HCT116 (cell line): ENCODE data around the gene CISTR. TPM values are rescaled to one million over a fixed set of nuclear protein-coding genes. Genes with fewer than 3 reads are reported as not detected.

Source experiments
- ATAC-seq: fragments of 200-7000 bp; cut with Tn5 transposase; 2 replicates; pipeline ENCODE4 v1.9.1; 2020; ENCODE audit warnings: mild to moderate bottlenecking, moderate library complexity
- BruUV-seq: library from RNA; stranded (reverse); fragments of 400-500 nt; replicated peaks from 2 replicates; lab custom pipeline; 2021; lab: Mats Ljungman, UMichigan
- CTCF ChIA-PET: fragments of 300-600 bp; sonication (Branson Sonifier 250); formaldehyde crosslinking; loops from one replicate; lab custom pipeline; 2021; ENCODE audit warnings: antibody characterized with exemption; lab: Charles Lee
- POLR2A ChIA-PET: fragments of 300-600, 350-600 bp; sonication (Branson Sonifier 250); formaldehyde crosslinking; loops from one replicate; lab custom pipeline; 2021; ENCODE audit warnings: antibody characterized with exemption; lab: Charles Lee
- RAD21 ChIA-PET, 2 experiments: fragments of 300-600 bp; sonication (Branson Sonifier 250); formaldehyde crosslinking; loops; one replicate each; lab custom pipeline; 2023; ENCODE audit warnings: low total read pairs in 2 of 2; ENCODE audit not compliant: uncharacterized antibody in 2 of 2, unreplicated experiment in 2 of 2, low non-redundant PET in 1 of 2; lab: Charles Lee
- DNase-seq: peaks from one replicate; pipeline ENCODE4 v3.0.0-alpha.2; 2010; ENCODE audit warnings: low read depth, low spot score
- H2AFZ ChIP-seq: fragments of 200-600 bp; shearing (Covaris generic), sonication (generic); 2 replicates; pipeline ENCODE4 v1.6.1; 2017; ENCODE audit warnings: low read depth, mixed run types, mixed read lengths, antibody characterized with exemption, low read length; ENCODE audit not compliant: poor library complexity, severe bottlenecking
- H3K27ac ChIP-seq: 2 replicates; pipeline ENCODE4 v1.5.1; 2012; ENCODE audit warnings: low read depth, low read length
- H3K27me3 ChIP-seq: fragments of 200-600 bp; sonication (generic); 2 replicates; pipeline ENCODE4 v1.6.1; 2016; ENCODE audit warnings: mixed run types, low read length, mixed read lengths; ENCODE audit not compliant: insufficient read depth
- H3K36me3 ChIP-seq, 2 experiments: fragments of 200-500 bp in 1 of 2; fragments of 200-600 bp in 1 of 2; sonication (Bioruptor generic) in 1 of 2; sonication (generic) in 1 of 2; 2 replicates each; pipeline versions ENCODE4 v1.5.1 to v1.6.1; 2014 to 2016; ENCODE audit warnings: low read length in 2 of 2, inconsistent platforms in 1 of 2, mixed read lengths in 1 of 2, mixed run types in 1 of 2; ENCODE audit not compliant: insufficient read depth in 2 of 2, control insufficient read depth in 1 of 2
- H3K4me1 ChIP-seq, 2 experiments: fragments of 200-600 bp in 1 of 2; sonication (generic) in 1 of 2; 2 replicates each; pipeline versions ENCODE4 v1.5.1 to v1.6.1; 2012 to 2017; ENCODE audit warnings: low read length in 2 of 2, inconsistent platforms in 1 of 2, mild to moderate bottlenecking in 1 of 2, mixed read lengths in 1 of 2, mixed run types in 1 of 2, moderate library complexity in 1 of 2; ENCODE audit not compliant: insufficient read depth in 2 of 2, control insufficient read depth in 1 of 2
- H3K4me2 ChIP-seq: fragments of 200-600 bp; sonication (generic); 2 replicates; pipeline ENCODE4 v1.6.1; 2017; ENCODE audit warnings: mixed run types, low read length, mixed read lengths
- H3K4me3 ChIP-seq, 2 experiments: fragments of 200-600 bp in 1 of 2; sonication (generic) in 1 of 2; replicated peaks in 1 of 2; 2 replicates each; pipeline ENCODE4 v1.5.1; 2011 to 2016; ENCODE audit warnings: low read length in 2 of 2, control low read depth in 1 of 2, low read depth in 1 of 2, mild to moderate bottlenecking in 1 of 2, mixed read lengths in 1 of 2, mixed run types in 1 of 2
- H3K79me2 ChIP-seq: fragments of 200-600 bp; sonication (generic); 2 replicates; pipeline ENCODE4 v1.6.1; 2017; ENCODE audit warnings: mild to moderate bottlenecking, mixed run types, low read length, moderate library complexity, mixed read lengths; ENCODE audit not compliant: insufficient read depth
- H3K9ac ChIP-seq: fragments of 200-600 bp; sonication (generic); 2 replicates; pipeline ENCODE4 v1.6.1; 2016; ENCODE audit warnings: low read length, mixed read lengths
- H3K9me2 ChIP-seq: fragments of 200-600 bp; sonication (generic), shearing (Covaris generic); 2 replicates; pipeline ENCODE4 v1.6.1; 2017; ENCODE audit warnings: mixed run types, mild to moderate bottlenecking, moderate library complexity; ENCODE audit not compliant: insufficient read depth
- H3K9me3 ChIP-seq, 2 experiments: fragments of 200-500 bp in 1 of 2; fragments of 200-600 bp in 1 of 2; sonication (Bioruptor generic) in 1 of 2; sonication (generic) in 1 of 2; 2 replicates each; pipeline ENCODE4 v1.6.1; 2014 to 2017; ENCODE audit warnings: low read length in 2 of 2, mixed read lengths in 2 of 2, inconsistent platforms in 1 of 2, low read depth in 1 of 2, mild to moderate bottlenecking in 1 of 2, mixed run types in 1 of 2, moderate library complexity in 1 of 2; ENCODE audit not compliant: control insufficient read depth in 1 of 2, insufficient read depth in 1 of 2
- H4K20me1 ChIP-seq: fragments of 200-600 bp; sonication (generic), shearing (Covaris generic); 2 replicates; pipeline ENCODE4 v1.6.1; 2017; ENCODE audit warnings: mixed run types, mild to moderate bottlenecking, moderate library complexity; ENCODE audit not compliant: insufficient read depth
- CBX3 ChIP-seq: IDR thresholded peaks from 2 replicates; pipeline ENCODE4 v1.6.1; 2012; ENCODE audit warnings: low read depth
- CEBPB ChIP-seq: IDR thresholded peaks from 2 replicates; pipeline ENCODE4 v1.6.1; 2012; ENCODE audit warnings: low read depth
- EZH2phosphoT487 ChIP-seq: fragments of 200-600 bp; IDR thresholded peaks from 2 replicates; pipeline ENCODE4 v1.6.1; 2018; ENCODE audit warnings: antibody characterized with exemption, borderline replicate concordance
- FOSL1 ChIP-seq: IDR thresholded peaks from 2 replicates; pipeline ENCODE4 v1.6.1; 2012; ENCODE audit warnings: low read depth
- POLR2AphosphoS5 ChIP-seq: IDR thresholded peaks from 2 replicates; pipeline ENCODE4 v1.6.1; 2011; ENCODE audit warnings: mild to moderate bottlenecking, low read depth, low read length, moderate library complexity
- RAD21 ChIP-seq: IDR thresholded peaks from 2 replicates; pipeline ENCODE4 v1.6.1; 2012; ENCODE audit warnings: low read depth, mild to moderate bottlenecking
- SIN3A ChIP-seq: IDR thresholded peaks from 2 replicates; pipeline ENCODE4 v1.6.1; 2012; ENCODE audit warnings: low read depth
- SP1 ChIP-seq: IDR thresholded peaks from 2 replicates; pipeline ENCODE4 v1.6.1; 2012; ENCODE audit warnings: low read depth
- YY1 ChIP-seq: IDR thresholded peaks from 2 replicates; pipeline ENCODE4 v1.6.1; 2011; ENCODE audit warnings: low read length, low read depth, moderate library complexity, mild to moderate bottlenecking; ENCODE audit not compliant: insufficient replicate concordance; ENCODE audit errors: extremely low read depth
- ZNF274 ChIP-seq: fragments of 200-500 bp; sonication (Bioruptor generic); IDR thresholded peaks from 2 replicates; pipeline ENCODE4 v1.6.1; 2014; ENCODE audit warnings: mild to moderate bottlenecking, low read depth, low read length, inconsistent platforms
- intact Hi-C: fragments of 100-400 bp; cut with micrococcal nuclease; formaldehyde crosslinking; loops from 2 replicates; pipeline ENCODE4 v1.10.0; 2022
- total RNA-seq: library from RNA; stranded (reverse); gene quantifications from one replicate; pipeline ENCODE4 v1.2.1, GENCODE V29; 2021; ENCODE audit not compliant: unreplicated experiment
- TF ChIP-seq, protein P1 (sequence below): IDR thresholded peaks from 2 replicates; pipeline ENCODE4 v1.6.1; 2012; ENCODE audit warnings: low read depth
- TF ChIP-seq, protein P2 (sequence below): IDR thresholded peaks from 2 replicates; pipeline ENCODE4 v1.6.1; 2012
- TF ChIP-seq, protein P3 (sequence below), 3 experiments: fragments of 200-600 bp in 1 of 3; sonication (generic) in 1 of 3; IDR thresholded peaks in 2 of 3; conservative IDR thresholded peaks in 1 of 3; 2 replicates each; pipeline ENCODE4 v1.5.1; 2012 to 2017; ENCODE audit warnings: low read depth in 2 of 3, low read length in 2 of 3, antibody characterized with exemption in 1 of 3, borderline replicate concordance in 1 of 3, control low read depth in 1 of 3, mild to moderate bottlenecking in 1 of 3, mixed read lengths in 1 of 3, mixed run types in 1 of 3, moderate library complexity in 1 of 3; ENCODE audit not compliant: insufficient read depth in 1 of 3

The CISTR gene
- total RNA-seq, 1 experiment from 2014 or later, result not detected

DNA sequence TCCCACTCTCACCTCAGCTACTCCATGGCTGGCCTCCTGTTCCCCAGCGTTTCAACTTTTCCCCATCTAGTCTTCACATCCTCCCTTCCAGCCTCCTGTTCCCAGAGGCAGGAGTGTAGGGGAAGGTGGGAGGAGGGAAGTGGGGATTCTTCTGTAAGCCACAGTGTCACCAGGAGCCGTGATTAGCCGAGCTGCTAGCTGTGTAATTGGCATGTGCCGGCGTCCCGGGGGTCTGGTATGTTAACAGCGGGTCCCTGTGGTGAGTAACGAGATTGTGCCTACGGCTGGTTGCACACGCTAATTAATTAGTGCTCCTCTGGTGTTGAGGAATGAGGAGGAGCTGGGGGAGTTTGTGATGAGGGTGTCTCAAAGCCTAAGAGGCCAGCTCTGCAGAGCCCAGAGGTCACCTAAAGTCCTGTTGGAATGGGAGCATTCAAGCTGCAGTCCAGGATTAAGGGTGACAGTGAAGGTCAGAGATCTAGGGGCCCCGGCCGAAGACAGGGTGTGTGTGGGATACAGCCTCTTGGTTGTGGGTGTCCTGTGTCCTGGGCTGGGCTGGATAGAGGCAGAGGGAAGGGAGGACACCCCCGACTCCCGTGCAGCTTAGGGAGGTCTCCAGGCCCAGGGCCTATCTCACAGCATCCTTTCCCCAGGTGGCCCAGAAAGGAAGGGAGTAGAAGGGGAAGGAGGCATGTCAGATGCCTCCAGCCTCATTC, 14.5 kb downstream of the CISTR start (continued):
- TF ChIP-seq, protein P1, sequence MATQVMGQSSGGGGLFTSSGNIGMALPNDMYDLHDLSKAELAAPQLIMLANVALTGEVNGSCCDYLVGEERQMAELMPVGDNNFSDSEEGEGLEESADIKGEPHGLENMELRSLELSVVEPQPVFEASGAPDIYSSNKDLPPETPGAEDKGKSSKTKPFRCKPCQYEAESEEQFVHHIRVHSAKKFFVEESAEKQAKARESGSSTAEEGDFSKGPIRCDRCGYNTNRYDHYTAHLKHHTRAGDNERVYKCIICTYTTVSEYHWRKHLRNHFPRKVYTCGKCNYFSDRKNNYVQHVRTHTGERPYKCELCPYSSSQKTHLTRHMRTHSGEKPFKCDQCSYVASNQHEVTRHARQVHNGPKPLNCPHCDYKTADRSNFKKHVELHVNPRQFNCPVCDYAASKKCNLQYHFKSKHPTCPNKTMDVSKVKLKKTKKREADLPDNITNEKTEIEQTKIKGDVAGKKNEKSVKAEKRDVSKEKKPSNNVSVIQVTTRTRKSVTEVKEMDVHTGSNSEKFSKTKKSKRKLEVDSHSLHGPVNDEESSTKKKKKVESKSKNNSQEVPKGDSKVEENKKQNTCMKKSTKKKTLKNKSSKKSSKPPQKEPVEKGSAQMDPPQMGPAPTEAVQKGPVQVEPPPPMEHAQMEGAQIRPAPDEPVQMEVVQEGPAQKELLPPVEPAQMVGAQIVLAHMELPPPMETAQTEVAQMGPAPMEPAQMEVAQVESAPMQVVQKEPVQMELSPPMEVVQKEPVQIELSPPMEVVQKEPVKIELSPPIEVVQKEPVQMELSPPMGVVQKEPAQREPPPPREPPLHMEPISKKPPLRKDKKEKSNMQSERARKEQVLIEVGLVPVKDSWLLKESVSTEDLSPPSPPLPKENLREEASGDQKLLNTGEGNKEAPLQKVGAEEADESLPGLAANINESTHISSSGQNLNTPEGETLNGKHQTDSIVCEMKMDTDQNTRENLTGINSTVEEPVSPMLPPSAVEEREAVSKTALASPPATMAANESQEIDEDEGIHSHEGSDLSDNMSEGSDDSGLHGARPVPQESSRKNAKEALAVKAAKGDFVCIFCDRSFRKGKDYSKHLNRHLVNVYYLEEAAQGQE, result no peak
- TF ChIP-seq CEBPB (no peak), FOSL1 (no peak), EZH2phosphoT487 (no peak), SP1 (no peak), SIN3A (no peak)

DNA sequence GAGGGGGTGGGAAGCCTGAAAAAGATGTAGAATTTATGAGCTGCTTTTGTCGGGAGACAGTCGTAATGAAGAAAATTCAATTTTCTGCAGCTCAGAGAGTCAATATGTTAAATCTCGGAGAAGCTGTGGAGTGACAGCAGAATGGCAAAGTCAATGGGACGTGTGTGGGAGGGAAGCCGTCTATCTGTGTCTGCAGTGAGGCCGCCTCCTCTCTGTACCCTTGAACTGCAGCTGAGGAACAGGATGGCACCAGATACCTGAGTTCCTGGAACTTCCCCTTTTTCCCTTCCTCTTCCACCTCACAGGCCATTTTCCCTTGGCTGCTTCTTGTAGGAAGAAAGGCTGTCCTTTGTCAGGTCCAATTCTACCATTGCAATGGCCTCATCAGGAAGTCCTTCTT, 15.2 kb downstream of the CISTR start:
- no peaks in the 10 kb centered on the region for H3K36me3 ChIP-seq
- no peaks in the 10 kb centered on the region for H3K9me3 ChIP-seq
- BruUV-seq, result no TSS peak
- DNase-seq (no peak), ATAC-seq (no peak)
- POLR2A ChIA-PET, result no interaction called here
- H3K4me3 ChIP-seq, result no peak overlapping the region
- no peaks in the 10 kb centered on the region for H3K79me2 ChIP-seq
- H3K9me2 ChIP-seq, result no peaks in the 10 kb centered on the region
- H3K4me1 ChIP-seq, result peaks cover 2 to 7% of the 10 kb centered on the region in 2 experiments; a peak in 3 of 4 replicates
- no peak overlapping the region for H3K27ac ChIP-seq
- H2AFZ ChIP-seq, result no peak overlapping the region
- RAD21 ChIA-PET, result no interaction called here
- no peak overlapping the region for H3K9ac ChIP-seq
- H3K27me3 ChIP-seq, result no peaks in the 10 kb centered on the region
- no peak overlapping the region for H3K4me2 ChIP-seq
- H4K20me1 ChIP-seq, result no peaks in the 10 kb centered on the region
- intact Hi-C loops, result no loop called here
- CTCF ChIA-PET, result interaction anchor here (3.0 kb wide), 1 partner anchor 9 kb away, joined by 17 read pairs; no protein-coding TSS in a partner anchor
- no peak for TF ChIP-seq CBX3
- TF ChIP-seq POLR2AphosphoS5, result no peak
- no peak for TF ChIP-seq YY1
- TF ChIP-seq, protein P2, sequence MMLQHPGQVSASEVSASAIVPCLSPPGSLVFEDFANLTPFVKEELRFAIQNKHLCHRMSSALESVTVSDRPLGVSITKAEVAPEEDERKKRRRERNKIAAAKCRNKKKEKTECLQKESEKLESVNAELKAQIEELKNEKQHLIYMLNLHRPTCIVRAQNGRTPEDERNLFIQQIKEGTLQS, result no peak
- TF ChIP-seq, protein P1, result no peak
- TF ChIP-seq FOSL1, result no peak
- no peak for TF ChIP-seq ZNF274
- no peak for TF ChIP-seq RAD21
- TF ChIP-seq, protein P3, sequence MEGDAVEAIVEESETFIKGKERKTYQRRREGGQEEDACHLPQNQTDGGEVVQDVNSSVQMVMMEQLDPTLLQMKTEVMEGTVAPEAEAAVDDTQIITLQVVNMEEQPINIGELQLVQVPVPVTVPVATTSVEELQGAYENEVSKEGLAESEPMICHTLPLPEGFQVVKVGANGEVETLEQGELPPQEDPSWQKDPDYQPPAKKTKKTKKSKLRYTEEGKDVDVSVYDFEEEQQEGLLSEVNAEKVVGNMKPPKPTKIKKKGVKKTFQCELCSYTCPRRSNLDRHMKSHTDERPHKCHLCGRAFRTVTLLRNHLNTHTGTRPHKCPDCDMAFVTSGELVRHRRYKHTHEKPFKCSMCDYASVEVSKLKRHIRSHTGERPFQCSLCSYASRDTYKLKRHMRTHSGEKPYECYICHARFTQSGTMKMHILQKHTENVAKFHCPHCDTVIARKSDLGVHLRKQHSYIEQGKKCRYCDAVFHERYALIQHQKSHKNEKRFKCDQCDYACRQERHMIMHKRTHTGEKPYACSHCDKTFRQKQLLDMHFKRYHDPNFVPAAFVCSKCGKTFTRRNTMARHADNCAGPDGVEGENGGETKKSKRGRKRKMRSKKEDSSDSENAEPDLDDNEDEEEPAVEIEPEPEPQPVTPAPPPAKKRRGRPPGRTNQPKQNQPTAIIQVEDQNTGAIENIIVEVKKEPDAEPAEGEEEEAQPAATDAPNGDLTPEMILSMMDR (IDR thresholded peaks at IDR 0.05 in 2 of 3, conservative IDR thresholded peaks at IDR 0.05 in 1 of 3; ENCODE audit: borderline replicate concordance in 1 of 3, insufficient read depth in 1 of 3, low read depth in 2 of 3, low read length in 2 of 3), result no peak
